Caco-2 (cell line): Measurements from ENCODE around the gene GPR21. TPM values are rescaled to one million over a fixed set of nuclear protein-coding genes. Genes with fewer than 3 reads are reported as not detected.

Source experiments
- BruUV-seq: library from RNA; stranded (reverse); fragments of 400-500 nt; replicated peaks from 2 replicates; lab custom pipeline; 2021; lab: Mats Ljungman, UMichigan
- CTCF ChIA-PET: fragments of 300-600 bp; sonication (Branson Sonifier 250); formaldehyde crosslinking; loops from one replicate; lab custom pipeline; 2022; ENCODE audit warnings: antibody characterized with exemption; lab: Charles Lee
- POLR2A ChIA-PET: fragments of 300-600 bp; sonication (Branson Sonifier 250); formaldehyde crosslinking; loops from one replicate; lab custom pipeline; 2022; ENCODE audit warnings: antibody characterized with exemption; lab: Charles Lee
- DNase-seq, 2 experiments: peaks; one replicate each; pipeline versions ENCODE4 v3.0.0 to v3.0.0-alpha.2; 2020 to 2022
- H3K27me3 ChIP-seq: replicated peaks from 2 replicates; pipeline ENCODE4 v1.6.0; 2011; ENCODE audit warnings: low read length; ENCODE audit not compliant: control insufficient read depth, insufficient read depth
- H3K36me3 ChIP-seq: 2 replicates; pipeline ENCODE4 v1.5.1; 2011; ENCODE audit warnings: low read length; ENCODE audit not compliant: control insufficient read depth, insufficient read depth
- H3K4me1 ChIP-seq: fragments of 250-450 bp; sonication (Bioruptor Pico); 2 replicates; pipeline ENCODE4 v1.5.1; 2020; ENCODE audit warnings: mild to moderate bottlenecking
- H3K4me3 ChIP-seq: 2 replicates; pipeline ENCODE4 v1.5.1; 2011; ENCODE audit warnings: low read depth, mild to moderate bottlenecking, control low read depth, low read length
- H3K9me3 ChIP-seq: fragments of 250-450 bp; sonication (Bioruptor Pico); 2 replicates; pipeline ENCODE4 v1.5.1; 2020; ENCODE audit warnings: mild to moderate bottlenecking, moderate library complexity
- H3K27ac Mint-ChIP-seq: one replicate; pipeline ENCODE4 v1.8.0; 2022; ENCODE audit warnings: mixed read lengths; ENCODE audit not compliant: unreplicated experiment
- H3K27me3 Mint-ChIP-seq: one replicate; pipeline ENCODE4 v1.8.0; 2022; ENCODE audit warnings: mixed read lengths; ENCODE audit not compliant: insufficient read depth, unreplicated experiment
- H3K36me3 Mint-ChIP-seq: one replicate; pipeline ENCODE4 v1.8.0; 2022; ENCODE audit warnings: mild to moderate bottlenecking, mixed read lengths; ENCODE audit not compliant: insufficient read depth, unreplicated experiment
- H3K4me1 Mint-ChIP-seq: one replicate; pipeline ENCODE4 v1.8.0; 2022; ENCODE audit warnings: low read depth, mixed read lengths; ENCODE audit not compliant: unreplicated experiment
- H3K4me3 Mint-ChIP-seq: one replicate; pipeline ENCODE4 v1.8.0; 2022; ENCODE audit warnings: mild to moderate bottlenecking, moderate library complexity, mixed read lengths; ENCODE audit not compliant: unreplicated experiment
- H3K9me3 Mint-ChIP-seq: one replicate; pipeline ENCODE4 v1.8.0; 2022; ENCODE audit warnings: mixed read lengths; ENCODE audit not compliant: unreplicated experiment
- intact Hi-C: fragments of 100-400 bp; cut with micrococcal nuclease; formaldehyde crosslinking; loops from one replicate; pipeline ENCODE4 v1.10.0; 2022; ENCODE audit not compliant: unreplicated experiment
- total RNA-seq: library from RNA; stranded (reverse); gene quantifications from 2 replicates; pipeline ENCODE4 v1.2.3, GENCODE V29; 2022
- TF ChIP-seq, protein P1 (sequence below), 2 experiments: fragments of 200-600 bp in 1 of 2; IDR thresholded peaks; 1 replicate in 1 of 2; 2 replicates in 1 of 2; pipeline versions ENCODE4 v1.5.1 to v1.8.0; 2011 to 2022; ENCODE audit warnings: antibody characterized with exemption in 1 of 2, control low read depth in 1 of 2, inconsistent platforms in 1 of 2, low read depth in 1 of 2, low read length in 1 of 2, mild to moderate bottlenecking in 1 of 2, moderate library complexity in 1 of 2; ENCODE audit not compliant: insufficient read depth in 1 of 2, severe bottlenecking in 1 of 2, unreplicated experiment in 1 of 2

Gene GPR21
- total RNA-seq, 1 experiment from 2014 or later: 2.0 TPM

DNA sequence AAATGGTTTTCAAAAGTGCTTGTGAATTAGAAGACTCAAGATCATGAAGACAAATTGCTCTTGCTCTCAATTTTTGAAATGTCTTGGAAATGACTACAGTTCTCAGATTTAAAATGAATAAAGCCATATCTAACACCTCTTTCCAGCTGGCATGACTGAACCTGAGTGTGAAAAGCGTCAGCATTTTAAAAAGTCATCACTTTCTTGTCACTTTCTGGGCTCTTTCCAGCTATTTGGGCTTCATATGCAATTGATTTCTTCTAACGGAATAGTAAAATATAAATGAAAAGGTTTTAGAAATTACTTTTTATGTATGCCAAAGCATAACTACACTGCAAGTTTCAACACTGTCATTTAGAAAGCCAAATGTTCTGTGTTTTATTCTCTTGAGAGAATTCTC is 2.3 kb downstream of the GPR21 start:
- Histone ChIP-seq H3K4me3 (no peak overlapping the region), H3K27me3 (no peaks in the 10 kb centered on the region), H3K36me3 (no peaks in the 10 kb centered on the region), H3K9me3 (no peaks in the 10 kb centered on the region), H3K4me1 (no peaks in the 10 kb centered on the region)
- Mint-ChIP-seq H3K27ac (no peak overlapping the region), H3K4me1 (no peaks in the 10 kb centered on the region), H3K36me3 (peaks cover 33% of the 10 kb centered on the region), H3K9me3 (no peaks in the 10 kb centered on the region), H3K4me3 (no peak overlapping the region), H3K27me3 (no peaks in the 10 kb centered on the region)
- ChIA-PET CTCF (no interaction called here), POLR2A (no interaction called here)
- TF ChIP-seq, protein P1, sequence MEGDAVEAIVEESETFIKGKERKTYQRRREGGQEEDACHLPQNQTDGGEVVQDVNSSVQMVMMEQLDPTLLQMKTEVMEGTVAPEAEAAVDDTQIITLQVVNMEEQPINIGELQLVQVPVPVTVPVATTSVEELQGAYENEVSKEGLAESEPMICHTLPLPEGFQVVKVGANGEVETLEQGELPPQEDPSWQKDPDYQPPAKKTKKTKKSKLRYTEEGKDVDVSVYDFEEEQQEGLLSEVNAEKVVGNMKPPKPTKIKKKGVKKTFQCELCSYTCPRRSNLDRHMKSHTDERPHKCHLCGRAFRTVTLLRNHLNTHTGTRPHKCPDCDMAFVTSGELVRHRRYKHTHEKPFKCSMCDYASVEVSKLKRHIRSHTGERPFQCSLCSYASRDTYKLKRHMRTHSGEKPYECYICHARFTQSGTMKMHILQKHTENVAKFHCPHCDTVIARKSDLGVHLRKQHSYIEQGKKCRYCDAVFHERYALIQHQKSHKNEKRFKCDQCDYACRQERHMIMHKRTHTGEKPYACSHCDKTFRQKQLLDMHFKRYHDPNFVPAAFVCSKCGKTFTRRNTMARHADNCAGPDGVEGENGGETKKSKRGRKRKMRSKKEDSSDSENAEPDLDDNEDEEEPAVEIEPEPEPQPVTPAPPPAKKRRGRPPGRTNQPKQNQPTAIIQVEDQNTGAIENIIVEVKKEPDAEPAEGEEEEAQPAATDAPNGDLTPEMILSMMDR (IDR thresholded peaks at IDR 0.05; ENCODE audit: insufficient read depth in 1 of 2, low read depth in 1 of 2, low read length in 1 of 2, severe bottlenecking in 1 of 2, unreplicated experiment in 1 of 2): no peak
- intact Hi-C loops: no loop called here
- BruUV-seq: no TSS peak
- no peak for DNase-seq

- intact Hi-C loops: no loop called here
Observed at GRCh38 chr9:123036893-123037545, 3.6 kb downstream of the GPR21 start.

GRCh38 chr9:123039617-123040219 is 6.3 kb downstream of the GPR21 start:
- ChIA-PET POLR2A (no interaction called here), CTCF (no interaction called here)
- H3K9me3 ChIP-seq: no peaks in the 10 kb centered on the region
- no peaks in the 10 kb centered on the region for H3K27me3 Mint-ChIP-seq
- H3K4me3 Mint-ChIP-seq: no peak overlapping the region
- H3K36me3 Mint-ChIP-seq: peaks cover 33% of the 10 kb centered on the region
- no peak overlapping the region for H3K4me3 ChIP-seq
- H3K36me3 ChIP-seq: no peaks in the 10 kb centered on the region
- TF ChIP-seq, protein P1 (IDR thresholded peaks at IDR 0.05; ENCODE audit: insufficient read depth in 1 of 2, low read depth in 1 of 2, low read length in 1 of 2, severe bottlenecking in 1 of 2, unreplicated experiment in 1 of 2): no peak
- peaks cover 6% of the 10 kb centered on the region for H3K4me1 Mint-ChIP-seq
- no peak overlapping the region for H3K27ac Mint-ChIP-seq
- no peak for DNase-seq
- no peaks in the 10 kb centered on the region for H3K4me1 ChIP-seq
- no peaks in the 10 kb centered on the region for H3K9me3 Mint-ChIP-seq
- no peaks in the 10 kb centered on the region for H3K27me3 ChIP-seq
- BruUV-seq: no TSS peak
- intact Hi-C loops: no loop called here

More at GRCh38 chr9:123036893-123037545, 3.6 kb downstream of the GPR21 start:
- H3K4me1 ChIP-seq: no peaks in the 10 kb centered on the region
- H3K27me3 ChIP-seq: no peaks in the 10 kb centered on the region
- no peak overlapping the region for H3K4me3 ChIP-seq
- no peaks in the 10 kb centered on the region for H3K36me3 ChIP-seq
- Mint-ChIP-seq H3K9me3 (no peaks in the 10 kb centered on the region), H3K27ac (no peak overlapping the region), H3K36me3 (peaks cover 26% of the 10 kb centered on the region), H3K27me3 (no peaks in the 10 kb centered on the region), H3K4me1 (no peaks in the 10 kb centered on the region), H3K4me3 (no peak overlapping the region)
- BruUV-seq: no TSS peak
- DNase-seq: no peak
- TF ChIP-seq, protein P1 (IDR thresholded peaks at IDR 0.05; ENCODE audit: insufficient read depth in 1 of 2, low read depth in 1 of 2, low read length in 1 of 2, severe bottlenecking in 1 of 2, unreplicated experiment in 1 of 2): no peak
- H3K9me3 ChIP-seq: no peaks in the 10 kb centered on the region
- CTCF ChIA-PET: interaction anchor here (0.7 kb wide), 1 partner anchor 63 kb away, joined by 3 read pairs; no protein-coding TSS in a partner anchor
- POLR2A ChIA-PET: no interaction called here
